Activated CD4-positive, alpha-beta T cell treated with anti-CD3 and anti-CD28 coated beads, Interleukin-2, Interleukin-6, amounts not matched to agents 100 ng/mL and 50 ng/mL, durations not matched to agents 16 hours and 8 hours (primary cell): Measurements from ENCODE around the gene CACNB1.

Source experiments
- DNase-seq: peaks from one replicate; pipeline ENCODE4 v3.0.0-alpha.2; 2020

CACNB1 gene

GRCh38 chr17:39200070-39200879 lies 2.8 kb upstream of the CACNB1 start, which contains the start of gene RPL19:
RPL19 (plus strand) TSS chr17:39200283; CDS start chr17:39200345, 62 bp downstream.
- peak; percentile 83 for DNase-seq

GRCh38 chr17:39199820-39200069 lies 2.3 kb upstream of the CACNB1 start:
- peak; percentile 93 for DNase-seq

- no peak for DNase-seq
These were observed 707 bp upstream of the CACNB1 start for GRCh38 chr17:39198186-39198566.

GRCh38 chr17:39196808-39197291 lies 619 bp downstream of the CACNB1 start:
- peak; percentile 59 for DNase-seq

- no peak for DNase-seq
These were observed 1.1 kb downstream of the CACNB1 start for GRCh38 chr17:39196241-39196807.

- no peak for DNase-seq
These were observed 1.8 kb downstream of the CACNB1 start for GRCh38 chr17:39195568-39196160.

GRCh38 chr17:39194985-39195524 lies 2.4 kb downstream of the CACNB1 start:
- DNase-seq, result no peak

- no peak for DNase-seq
These were observed 3.1 kb downstream of the CACNB1 start for GRCh38 chr17:39194089-39194984.

- DNase-seq, result no peak
These were observed 4.1 kb downstream of the CACNB1 start for GRCh38 chr17:39193346-39193745.

- DNase-seq, result no peak
These were observed 4.6 kb downstream of the CACNB1 start for GRCh38 chr17:39192901-39193300.

- DNase-seq, result no peak
These were observed 5.5 kb downstream of the CACNB1 start for GRCh38 chr17:39191750-39192510.

GRCh38 chr17:39187152-39187830 lies 10.2 kb downstream of the CACNB1 start:
- no peak for DNase-seq

GRCh38 chr17:39186481-39187002 lies 10.9 kb downstream of the CACNB1 start:
- DNase-seq, result no peak

GRCh38 chr17:39183720-39184119 lies 13.7 kb downstream of the CACNB1 start:
- DNase-seq, result no peak

GRCh38 chr17:39183045-39183444 lies 14.4 kb downstream of the CACNB1 start:
- no peak for DNase-seq

GRCh38 chr17:39181303-39181702 lies 16.2 kb downstream of the CACNB1 start:
- no peak for DNase-seq

- no peak for DNase-seq
These were observed 18.9 kb downstream of the CACNB1 start for GRCh38 chr17:39178536-39178935.

GRCh38 chr17:39177256-39177655 lies 20.2 kb downstream of the CACNB1 start:
- DNase-seq, result no peak

- no peak for DNase-seq
These were observed 21.8 kb downstream of the CACNB1 start for GRCh38 chr17:39175695-39176093.

- DNase-seq, result peak; percentile 68
These were observed 22.4 kb downstream of the CACNB1 start for GRCh38 chr17:39174920-39175694.
